Astrocyte of the spinal cord (primary cell): Measurements from ENCODE around the gene TBC1D32.
"Not testable (repeated sequence)": the region's sequence is repeated elsewhere in the genome, so short reads cannot be mapped to it uniquely, and the experiment has no call there.

Experiments
- DNase-seq: peaks from one replicate; pipeline ENCODE4 v3.0.0; 2011; ENCODE audit warnings: low read depth, low spot score
- H3K4me3 ChIP-seq: 2 replicates; pipeline ENCODE4 v1.5.1; 2011; ENCODE audit warnings: low read depth, mild to moderate bottlenecking, low read length, moderate library complexity
- CTCF ChIP-seq: IDR thresholded peaks from 2 replicates; pipeline ENCODE4 v1.5.1; 2012; ENCODE audit warnings: low read depth, mild to moderate bottlenecking, low read length, inconsistent platforms
- in situ Hi-C: cut with HindIII; loops from 2 replicates; pipeline ENCODE4 v1.10.0; 2017; ENCODE audit warnings: low sequenced_read_pairs

TBC1D32 gene

GRCh38 chr6:121067381-121067780 lies 266.9 kb downstream of the TBC1D32 start:
- in situ Hi-C loops, result no loop called here
- H3K4me3 ChIP-seq, result no peak overlapping the region
- no peak for TF ChIP-seq CTCF
- no peak for DNase-seq

DNA sequence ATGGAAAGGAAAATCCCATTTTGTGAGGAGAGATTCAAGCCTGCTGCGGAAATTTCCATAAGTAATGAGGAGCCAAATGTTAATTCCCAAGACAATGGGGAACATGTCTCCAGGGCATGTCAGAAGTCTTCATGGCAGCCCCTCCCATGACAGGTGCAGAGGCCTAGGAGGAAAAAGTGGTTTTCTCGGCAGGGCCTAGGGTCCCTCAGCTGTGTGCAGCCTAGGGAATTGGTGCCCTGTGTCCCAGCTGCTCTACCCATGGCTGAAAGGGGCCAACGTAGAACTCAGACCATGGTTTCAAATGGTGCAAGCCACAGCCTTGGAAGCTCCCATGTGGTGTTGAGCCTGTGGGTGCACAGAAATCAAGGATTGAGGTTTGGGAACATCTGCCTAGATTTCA lies 269.9 kb downstream of the TBC1D32 start:
- H3K4me3 ChIP-seq, result no peak overlapping the region
- TF ChIP-seq CTCF, result no peak
- DNase-seq, result no peak
- in situ Hi-C loops, result no loop called here

- TF ChIP-seq CTCF, result peak; percentile 71
- peak; percentile 64 for DNase-seq
- in situ Hi-C loops, result no loop called here
- no peak overlapping the region for H3K4me3 ChIP-seq
Measured at GRCh38 chr6:121055572-121056163, 278.6 kb downstream of the TBC1D32 start.

GRCh38 chr6:121048593-121048992 lies 285.7 kb downstream of the TBC1D32 start:
- DNase-seq, in situ Hi-C loops, H3K4me3 ChIP-seq: not testable (repeated sequence)

DNA sequence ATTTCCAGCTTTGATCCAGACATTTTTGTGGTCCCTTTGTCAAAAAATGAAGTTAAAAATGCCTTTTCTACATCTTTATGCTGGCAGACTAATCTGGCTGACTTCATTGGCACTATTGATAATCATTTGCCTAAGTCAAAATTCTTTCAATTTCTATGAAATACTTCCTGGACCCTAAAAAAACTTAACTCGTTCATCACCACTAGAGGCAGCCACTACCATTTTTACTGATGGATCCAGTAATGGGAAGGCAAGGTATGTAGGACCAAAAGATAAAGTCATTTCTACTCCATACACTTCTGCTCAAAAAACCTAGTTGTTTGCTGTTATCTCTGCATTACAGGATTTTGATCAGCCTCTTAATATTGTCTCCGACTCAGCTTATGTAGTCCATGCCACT lies 289.4 kb downstream of the TBC1D32 start:
- in situ Hi-C loops, DNase-seq, H3K4me3 ChIP-seq: not testable (repeated sequence)

DNA sequence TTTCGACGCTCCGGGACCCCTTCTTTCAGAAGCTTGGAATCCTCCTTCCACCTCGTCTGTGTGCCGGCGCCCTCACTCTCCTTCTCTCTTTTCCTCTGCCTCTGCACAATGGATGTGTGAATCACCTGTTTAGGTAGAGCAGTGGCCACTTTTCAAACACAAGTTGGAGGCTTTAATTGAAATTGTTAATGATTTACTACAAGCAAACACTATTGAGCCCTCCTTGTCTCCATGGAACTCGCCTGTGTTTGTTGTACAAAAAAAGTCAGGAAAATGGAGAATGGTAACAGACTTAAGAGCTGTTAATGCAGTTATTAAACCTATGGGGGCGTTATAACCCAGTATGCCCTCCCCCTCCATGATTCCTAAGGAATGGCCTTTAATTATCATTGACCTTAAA lies 290.6 kb downstream of the TBC1D32 start:
- H3K4me3 ChIP-seq, in situ Hi-C loops, DNase-seq: not testable (repeated sequence)

GRCh38 chr6:121043211-121043610 lies 291.1 kb downstream of the TBC1D32 start:
- in situ Hi-C loops, H3K4me3 ChIP-seq, DNase-seq: not testable (repeated sequence)

GRCh38 chr6:121042766-121043165 lies 291.5 kb downstream of the TBC1D32 start:
- in situ Hi-C loops, result no loop called here
- no peak for TF ChIP-seq CTCF
- no peak for DNase-seq
- no peak overlapping the region for H3K4me3 ChIP-seq

DNA sequence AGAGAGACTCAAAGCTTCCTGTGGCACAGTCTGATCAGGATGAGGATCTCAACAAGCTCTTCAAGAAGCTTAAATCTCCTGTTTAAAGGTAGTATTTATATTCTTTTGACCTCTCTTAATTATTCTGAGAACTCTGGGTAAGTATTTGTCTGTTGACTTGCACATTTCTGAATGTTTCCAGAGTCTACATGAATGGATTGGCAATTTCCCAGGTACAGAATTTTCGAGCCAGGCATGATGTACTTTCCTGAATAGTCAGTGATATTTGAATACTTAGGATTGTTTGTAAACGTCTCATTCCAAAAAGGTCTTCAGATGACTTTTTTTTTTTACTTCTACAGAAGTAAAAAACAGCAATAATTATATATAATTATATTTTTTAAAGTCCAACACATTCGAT lies 293.4 kb downstream of the TBC1D32 start:
- in situ Hi-C loops, result no loop called here
- TF ChIP-seq CTCF, result no peak
- H3K4me3 ChIP-seq, result no peak overlapping the region
- DNase-seq, result peak; percentile 3
